Stimulated activated CD8-positive, alpha-beta memory T cell treated with anti-CD3 and anti-CD28 coated beads, Interleukin-15, amount 100 ng/mL, for 1 hour (primary cell): ENCODE results near the gene FREM3.
A peak's percentile ranks its signal among the peaks of the same experiment; 100 is the strongest.
"Not testable (repeated sequence)": the region's sequence is repeated elsewhere in the genome, so short reads cannot be mapped to it uniquely, and the experiment has no call there.

Source experiments
- DNase-seq: peaks from one replicate; pipeline ENCODE4 v3.0.0-alpha.2; 2020; ENCODE audit warnings: low read depth

The FREM3 gene

DNA sequence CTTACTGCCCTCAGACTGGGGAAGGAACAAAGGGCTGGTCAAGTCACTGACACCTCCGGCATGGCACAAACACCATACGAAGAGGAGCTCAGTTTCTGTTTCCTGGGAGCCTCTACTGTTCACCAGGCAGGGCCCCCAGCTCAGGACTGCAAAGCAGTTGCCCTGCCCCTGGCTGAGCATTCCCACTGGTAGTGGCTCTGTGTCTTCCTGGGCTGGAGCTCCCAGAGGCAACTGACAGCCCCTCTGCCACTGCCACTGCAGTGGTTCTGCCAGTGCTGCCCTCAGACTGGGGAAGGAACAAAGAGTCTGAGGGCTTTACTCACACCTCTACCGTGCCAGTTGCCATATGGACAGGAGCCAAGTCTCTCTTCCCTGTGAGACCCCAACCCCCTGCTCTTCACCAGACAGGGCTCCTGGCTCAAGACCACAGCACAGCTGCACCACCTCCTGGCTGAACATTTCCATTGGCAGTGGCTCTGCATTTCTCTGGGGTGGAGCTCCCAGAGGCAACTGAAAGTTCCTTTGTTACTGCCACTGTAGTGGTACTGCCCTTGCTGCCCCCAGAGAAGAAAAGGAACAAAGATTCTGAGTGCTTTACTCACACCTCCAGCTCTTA is 119.0 kb downstream of the FREM3 start:
- DNase-seq, result no peak

DNA sequence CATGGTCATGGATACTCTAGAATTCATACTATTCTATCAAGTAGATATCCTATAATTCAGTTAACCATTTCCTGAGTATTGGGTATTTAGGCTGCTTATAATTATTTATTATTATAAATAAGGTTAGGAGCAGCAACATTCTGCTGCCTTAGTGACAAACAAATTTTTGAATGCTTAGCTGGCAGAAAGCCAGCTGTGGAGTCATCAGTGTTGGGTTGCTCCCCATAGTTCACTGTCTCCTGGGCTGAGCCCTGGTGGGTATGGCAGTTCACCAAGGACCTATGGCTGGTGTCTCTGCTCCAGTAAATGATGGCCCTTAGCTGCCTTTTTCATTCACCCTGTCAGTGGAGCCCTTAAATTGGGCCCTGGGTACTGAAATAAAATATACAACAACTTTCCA is 125.1 kb downstream of the FREM3 start:
- DNase-seq, result no peak

DNA sequence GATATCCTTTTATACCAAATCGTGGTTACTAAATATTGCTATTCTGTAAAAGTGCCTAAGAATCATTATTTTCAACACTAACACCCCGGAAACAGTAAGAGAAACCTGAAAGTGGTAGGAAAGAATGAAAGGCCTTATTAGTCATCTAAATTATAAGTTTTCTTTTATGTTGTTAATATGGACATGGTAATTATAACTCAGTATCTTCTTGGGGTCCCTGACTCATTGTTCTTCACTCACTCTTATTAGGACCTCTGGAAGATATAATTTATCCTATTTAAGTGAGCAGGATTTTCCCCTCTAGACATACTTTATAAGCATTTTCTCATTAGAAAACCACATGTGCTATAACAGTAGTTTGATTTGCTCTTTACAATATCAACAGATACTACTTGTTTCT is 136.0 kb downstream of the FREM3 start:
- DNase-seq, result no peak

DNA sequence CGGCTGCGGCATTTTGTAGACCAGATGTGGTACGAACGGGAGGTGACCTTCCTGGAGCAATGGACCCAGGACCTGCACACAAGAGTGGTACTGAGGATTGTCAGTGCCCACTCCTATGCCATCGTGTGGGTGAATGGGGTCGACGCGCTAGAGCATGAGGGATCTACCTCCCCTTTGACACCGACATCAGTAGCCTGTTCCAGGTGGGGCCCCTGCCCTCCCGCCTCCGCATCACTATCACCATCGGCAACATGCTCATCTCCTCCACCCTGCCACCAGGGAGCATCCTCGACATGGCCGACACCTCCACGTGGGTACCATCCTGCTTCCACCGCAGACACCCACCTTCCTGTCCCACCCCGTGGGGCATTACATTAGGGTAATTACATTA is 140.7 kb downstream of the FREM3 start:
- peak; percentile 7 for DNase-seq

DNA sequence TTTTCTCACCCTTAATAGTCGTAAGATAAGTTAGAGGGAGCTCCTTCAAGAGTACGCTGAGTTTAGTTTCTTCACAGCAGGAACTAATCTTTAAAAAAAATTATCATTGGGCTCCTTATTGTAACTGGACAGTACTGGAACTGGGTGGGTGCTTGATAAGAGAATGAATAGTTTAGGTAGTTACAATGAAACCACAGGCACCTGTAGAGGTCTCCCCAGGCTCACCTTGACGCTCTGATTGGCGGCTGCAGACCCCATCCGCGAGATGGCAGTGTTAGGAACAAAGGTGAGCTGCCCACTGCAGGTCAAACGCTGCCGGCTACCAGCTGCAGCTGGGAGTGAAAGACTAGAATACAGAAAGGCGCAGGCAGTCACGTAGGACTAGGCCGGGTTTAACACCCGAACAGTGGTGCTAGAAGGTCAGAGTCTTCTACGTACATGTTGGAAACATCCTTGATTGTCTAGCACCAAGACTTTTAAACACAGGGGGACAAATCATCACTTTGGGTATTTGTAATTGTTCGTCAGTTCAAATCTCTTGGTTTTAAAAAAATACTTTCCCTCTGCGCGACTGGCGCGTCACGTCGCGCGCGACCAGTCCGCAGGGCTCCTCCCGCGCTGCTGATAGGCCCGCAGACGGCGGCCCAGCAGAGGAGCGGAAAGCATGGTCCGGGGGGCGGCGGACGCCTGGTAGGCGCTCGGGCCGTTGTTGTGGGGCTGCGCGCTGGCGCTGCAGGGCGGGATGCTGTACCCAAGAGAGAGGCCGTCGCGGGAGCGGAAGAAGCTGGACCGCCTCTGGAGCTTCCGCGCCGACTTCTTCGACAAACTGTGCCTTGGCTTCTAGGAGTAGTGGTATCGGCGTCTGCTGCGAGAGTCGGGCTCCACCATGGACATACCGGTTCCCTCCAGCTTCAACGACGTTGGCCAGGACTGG is 141.4 kb downstream of the FREM3 start:
- peak; percentile 47 for DNase-seq

DNA sequence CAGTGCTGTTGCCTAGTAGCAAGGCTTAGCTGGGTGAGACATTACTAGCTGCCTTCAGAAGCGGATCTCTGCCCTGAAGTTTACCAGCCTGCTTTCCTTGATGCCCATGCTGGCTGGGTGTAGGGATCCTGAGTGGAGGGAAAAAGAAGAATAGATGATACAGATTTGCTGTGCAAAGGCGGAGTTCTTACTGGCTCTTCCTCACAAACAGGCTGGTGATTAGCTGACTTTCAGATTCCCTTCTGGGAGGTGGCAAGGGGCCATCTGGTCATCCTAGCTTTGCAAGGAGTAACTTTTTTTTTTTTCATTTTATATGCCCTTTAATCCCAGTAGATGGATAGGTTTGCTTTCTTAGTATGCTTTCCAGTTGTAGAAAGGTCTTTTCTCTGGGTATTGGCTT is 142.2 kb downstream of the FREM3 start:
- DNase-seq, result no peak

DNA sequence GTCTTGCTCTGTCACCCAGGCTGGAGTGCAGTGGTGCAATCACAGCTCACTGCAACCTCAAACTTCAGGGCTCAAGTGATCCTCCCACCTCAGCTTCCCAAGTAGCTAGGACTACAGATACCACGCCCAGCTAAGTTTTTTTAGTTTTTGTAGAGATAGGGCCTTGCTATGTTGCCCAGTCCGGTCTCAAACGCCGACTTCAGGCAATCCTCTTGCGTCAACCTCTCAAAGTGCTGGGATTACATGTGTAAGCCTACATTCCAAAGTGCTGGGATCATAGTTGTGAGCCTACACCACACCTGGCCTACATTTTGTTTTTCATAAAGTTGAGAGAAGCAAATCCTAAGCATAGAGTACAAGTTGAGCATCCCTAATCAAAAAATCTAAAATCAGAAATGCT is 144.8 kb downstream of the FREM3 start:
- DNase-seq, result no peak

DNA sequence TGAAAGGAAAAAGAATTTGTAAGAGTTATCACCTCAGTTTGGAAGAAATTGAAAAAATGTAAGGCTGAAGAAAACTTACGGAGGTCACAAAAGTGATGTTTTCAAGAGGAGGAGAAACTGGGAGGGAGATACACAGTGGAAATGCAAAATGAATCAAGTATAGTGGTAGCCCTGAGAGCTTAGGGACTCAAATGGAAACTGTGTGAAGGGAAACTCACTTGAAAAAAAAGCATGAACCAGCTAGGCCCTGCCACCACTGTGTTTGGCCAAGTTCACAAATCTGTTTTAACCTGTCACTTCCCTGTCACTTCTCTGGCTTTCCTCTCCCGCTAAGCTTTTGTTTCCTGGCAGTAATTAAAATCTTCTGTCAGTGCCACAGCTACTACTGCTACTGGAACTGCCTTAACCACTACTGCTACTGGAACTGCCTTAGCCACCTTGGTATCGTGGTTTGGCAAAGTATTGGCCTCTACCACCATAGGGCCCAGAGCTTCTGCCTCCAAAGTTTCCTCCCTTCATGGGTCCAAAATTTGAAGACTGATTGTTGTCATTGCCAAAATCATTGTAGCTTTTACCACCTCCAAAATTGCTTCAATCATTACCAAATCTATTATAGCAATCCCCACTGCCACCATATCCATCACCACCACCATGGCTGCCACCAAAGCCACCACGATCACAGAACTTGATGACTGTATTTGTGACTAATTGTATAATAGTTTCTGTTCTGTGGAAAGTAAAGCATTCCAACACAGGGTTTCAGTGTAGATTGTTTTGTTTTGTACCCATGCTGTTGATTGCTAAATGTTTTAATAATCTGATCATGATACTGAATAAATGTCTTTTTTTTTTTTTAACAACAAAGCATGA is 145.5 kb downstream of the FREM3 start:
- DNase-seq, result no peak

DNA sequence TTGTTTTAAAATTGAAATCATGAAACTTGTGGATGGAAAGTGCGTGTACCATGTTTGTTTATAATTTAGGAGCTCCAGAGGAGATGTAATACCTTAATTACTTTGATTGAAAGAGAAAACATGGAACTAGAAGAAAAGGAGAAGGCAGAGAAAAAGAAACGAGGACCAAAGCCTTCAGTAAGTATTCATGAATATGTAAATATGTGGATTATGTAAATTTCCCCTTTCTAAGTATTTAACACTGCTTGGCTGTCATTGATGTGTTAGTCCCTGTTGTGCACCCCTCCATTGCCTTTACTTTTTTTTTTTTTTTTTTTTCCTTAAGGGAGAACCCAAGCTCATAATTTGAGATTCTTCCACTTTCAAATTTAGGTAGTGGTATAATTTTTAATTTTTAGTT is 150.5 kb downstream of the FREM3 start:
- DNase-seq, result no peak

DNA sequence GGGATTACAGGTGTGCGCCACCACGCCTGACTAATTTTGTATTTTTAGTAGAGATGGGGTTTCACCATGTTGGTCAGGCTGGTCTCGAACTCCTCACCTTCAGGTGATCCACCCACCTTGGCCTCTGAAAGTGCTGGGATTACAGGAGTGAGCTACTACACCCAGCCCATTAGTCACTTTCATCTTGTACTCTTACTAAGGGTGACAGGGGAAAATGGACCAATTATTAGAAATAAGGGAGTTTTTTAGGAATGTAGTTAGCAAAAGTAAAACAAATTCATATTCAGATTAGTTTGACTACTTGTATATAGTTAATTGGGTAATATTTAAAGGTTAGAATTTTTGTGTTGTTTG is 160.8 kb downstream of the FREM3 start:
- no peak for DNase-seq

DNA sequence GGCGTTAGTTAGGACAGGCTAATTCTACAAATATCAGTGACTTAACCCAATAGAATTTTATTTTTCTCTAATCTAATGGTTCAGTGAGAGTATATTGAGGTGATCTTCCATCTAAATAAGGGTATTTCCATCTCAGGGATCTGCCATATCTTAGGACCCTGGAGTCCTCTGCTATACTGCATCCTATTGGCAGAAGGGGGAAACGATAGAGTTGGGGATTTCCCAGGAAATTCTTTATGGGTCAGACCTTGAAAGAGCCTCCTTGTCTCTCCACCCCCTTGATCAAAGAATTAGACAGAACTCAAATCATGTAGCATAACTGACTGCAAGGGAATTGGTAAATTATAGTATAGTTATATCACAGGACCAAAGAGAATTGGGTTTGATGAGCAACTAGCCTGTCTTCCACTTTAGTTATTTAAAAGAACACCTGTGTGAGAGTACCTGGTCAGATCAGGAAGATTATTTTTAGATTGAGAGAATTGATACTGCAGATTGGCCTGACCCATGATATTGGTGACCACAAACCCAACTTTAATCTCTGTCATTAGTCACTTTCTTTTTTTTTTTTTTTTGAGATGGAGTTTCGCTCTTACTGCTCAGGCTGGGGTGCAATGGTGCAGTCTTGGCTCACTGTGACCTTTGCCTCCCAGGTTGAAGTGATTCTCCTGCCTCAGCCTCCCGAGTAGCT is 161.4 kb downstream of the FREM3 start:
- DNase-seq, result no peak

DNA sequence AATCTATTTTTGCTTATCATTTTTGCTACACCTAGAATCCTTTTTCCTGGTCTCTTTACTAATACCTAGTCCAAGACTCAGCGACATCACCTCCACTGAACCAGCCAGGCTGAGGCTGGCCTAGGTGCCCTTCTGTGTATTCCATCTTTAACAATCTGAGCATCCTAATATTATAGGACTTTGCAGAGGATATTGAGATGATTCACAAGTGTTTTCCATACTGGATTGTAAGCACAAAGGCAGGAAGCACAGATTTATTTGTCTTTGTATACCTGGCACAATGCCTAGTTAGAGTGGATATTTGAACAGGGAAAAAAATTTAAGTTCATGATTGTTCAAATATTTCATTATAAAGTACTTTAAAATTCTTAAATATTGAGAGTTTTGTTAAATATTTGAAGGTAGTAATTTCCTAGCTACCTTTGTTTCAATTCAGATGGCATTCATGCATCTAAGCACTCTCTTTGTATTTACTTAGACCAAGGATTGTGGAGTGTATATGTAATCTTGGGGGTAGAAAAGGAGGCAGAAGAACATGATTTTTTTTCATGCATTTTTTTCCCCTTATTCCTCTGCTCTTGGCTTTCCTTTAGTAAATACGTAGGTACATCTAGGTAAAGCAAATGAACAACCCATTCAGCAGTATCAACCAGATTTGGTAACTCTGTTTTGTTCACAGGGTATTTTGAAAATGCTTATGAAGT is 168.5 kb downstream of the FREM3 start:
- DNase-seq, result no peak

DNA sequence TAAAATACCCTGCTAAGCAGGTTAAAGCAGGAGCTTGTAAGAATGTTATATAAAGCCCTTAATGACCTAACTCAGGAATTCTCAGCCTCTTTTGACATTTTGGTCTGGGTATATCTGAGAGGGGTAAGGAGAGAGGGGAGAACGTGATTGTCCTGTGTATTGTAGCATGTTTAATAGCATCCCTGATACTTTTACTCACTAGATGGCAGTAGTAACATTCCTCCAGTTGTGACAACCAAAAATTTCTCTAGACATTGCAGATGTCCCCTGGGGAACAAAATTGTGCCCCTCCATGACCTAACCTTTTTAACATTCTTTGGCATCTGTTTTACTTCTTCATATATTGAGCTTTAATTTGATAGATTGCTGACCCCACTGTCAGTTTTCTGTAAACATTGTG is 169.1 kb downstream of the FREM3 start:
- DNase-seq, result no peak

DNA sequence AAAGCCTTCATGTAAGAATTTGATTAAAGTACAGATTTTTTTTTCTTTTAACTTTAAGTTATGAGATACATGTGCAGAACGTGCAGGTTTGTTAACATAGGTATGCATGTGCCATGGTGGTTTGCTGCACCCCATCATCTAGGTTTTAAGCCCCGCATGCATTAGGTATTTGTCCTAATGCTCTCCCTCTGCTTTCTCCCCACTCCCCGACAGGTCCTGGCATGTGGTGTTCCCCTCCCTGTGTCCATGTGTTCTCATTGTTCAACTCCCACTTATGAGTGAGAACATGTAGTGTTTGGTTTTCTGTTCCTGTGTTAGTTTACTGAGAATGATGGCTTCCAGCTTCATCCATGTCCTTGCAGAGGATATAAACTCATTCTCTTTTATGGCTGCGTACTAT is 172.4 kb downstream of the FREM3 start:
- not testable (repeated sequence) for DNase-seq
